Measurements from ENCODE around the gene CPSF6. TPM values are rescaled to one million over a fixed set of nuclear protein-coding genes. Genes with fewer than 3 reads are reported as not detected.
A peak's percentile ranks its signal among the peaks of the same experiment; 100 is the strongest.

Gene CPSF6
- total RNA-seq, 1 experiment from 2014 or later, result 124 TPM

- TF ChIP-seq IRF2 (CRISPR knock-in tag; IDR thresholded peaks at IDR 0.05; ENCODE audit: borderline replicate concordance, low read depth), result no peak
- peak; percentile 74; the same call in 1 of the 2 replicates for TF ChIP-seq TEAD1 (CRISPR knock-in tag; IDR thresholded peaks at IDR 0.05)
- TF ChIP-seq, protein P1, sequence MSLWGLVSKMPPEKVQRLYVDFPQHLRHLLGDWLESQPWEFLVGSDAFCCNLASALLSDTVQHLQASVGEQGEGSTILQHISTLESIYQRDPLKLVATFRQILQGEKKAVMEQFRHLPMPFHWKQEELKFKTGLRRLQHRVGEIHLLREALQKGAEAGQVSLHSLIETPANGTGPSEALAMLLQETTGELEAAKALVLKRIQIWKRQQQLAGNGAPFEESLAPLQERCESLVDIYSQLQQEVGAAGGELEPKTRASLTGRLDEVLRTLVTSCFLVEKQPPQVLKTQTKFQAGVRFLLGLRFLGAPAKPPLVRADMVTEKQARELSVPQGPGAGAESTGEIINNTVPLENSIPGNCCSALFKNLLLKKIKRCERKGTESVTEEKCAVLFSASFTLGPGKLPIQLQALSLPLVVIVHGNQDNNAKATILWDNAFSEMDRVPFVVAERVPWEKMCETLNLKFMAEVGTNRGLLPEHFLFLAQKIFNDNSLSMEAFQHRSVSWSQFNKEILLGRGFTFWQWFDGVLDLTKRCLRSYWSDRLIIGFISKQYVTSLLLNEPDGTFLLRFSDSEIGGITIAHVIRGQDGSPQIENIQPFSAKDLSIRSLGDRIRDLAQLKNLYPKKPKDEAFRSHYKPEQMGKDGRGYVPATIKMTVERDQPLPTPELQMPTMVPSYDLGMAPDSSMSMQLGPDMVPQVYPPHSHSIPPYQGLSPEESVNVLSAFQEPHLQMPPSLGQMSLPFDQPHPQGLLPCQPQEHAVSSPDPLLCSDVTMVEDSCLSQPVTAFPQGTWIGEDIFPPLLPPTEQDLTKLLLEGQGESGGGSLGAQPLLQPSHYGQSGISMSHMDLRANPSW (CRISPR knock-in tag; conservative IDR thresholded peaks at IDR 0.05; ENCODE audit: low read depth), result no peak
- TF ChIP-seq KAT7 (CRISPR knock-in tag; IDR thresholded peaks at IDR 0.05; ENCODE audit: borderline replicate concordance), result peak; percentile 75
- no peak for TF ChIP-seq MXD4 (CRISPR knock-in tag; IDR thresholded peaks at IDR 0.05; ENCODE audit: borderline replicate concordance)
- TF ChIP-seq PRDM15 (CRISPR knock-in tag; IDR thresholded peaks at IDR 0.05), result no peak
- TF ChIP-seq MAX (CRISPR knock-in tag; IDR thresholded peaks at IDR 0.05), result peak; percentile 43; the same call in 1 of the 2 replicates
- TF ChIP-seq ZNF671 (CRISPR knock-in tag; IDR thresholded peaks at IDR 0.05), result no peak
- no peak for TF ChIP-seq ZBTB43 (CRISPR knock-in tag; IDR thresholded peaks at IDR 0.05)
- no peak for TF ChIP-seq ETV6 (CRISPR knock-in tag; IDR thresholded peaks at IDR 0.05)
- no peak for TF ChIP-seq ZNF317 (CRISPR knock-in tag; IDR thresholded peaks at IDR 0.05; ENCODE audit: borderline replicate concordance, low read depth)
- TF ChIP-seq CREB1 (CRISPR knock-in tag; IDR thresholded peaks at IDR 0.05), result no peak
- TF ChIP-seq SP1 (CRISPR knock-in tag; conservative IDR thresholded peaks at IDR 0.05), result peak; percentile 82
- no peak for TF ChIP-seq JAZF1 (CRISPR knock-in tag; IDR thresholded peaks at IDR 0.05)
- no peak for TF ChIP-seq CDX4 (CRISPR knock-in tag; IDR thresholded peaks at IDR 0.05; ENCODE audit: borderline replicate concordance)
- TF ChIP-seq ZNF396 (CRISPR knock-in tag; IDR thresholded peaks at IDR 0.05; ENCODE audit: borderline replicate concordance), result no peak
- TF ChIP-seq, protein P2, sequence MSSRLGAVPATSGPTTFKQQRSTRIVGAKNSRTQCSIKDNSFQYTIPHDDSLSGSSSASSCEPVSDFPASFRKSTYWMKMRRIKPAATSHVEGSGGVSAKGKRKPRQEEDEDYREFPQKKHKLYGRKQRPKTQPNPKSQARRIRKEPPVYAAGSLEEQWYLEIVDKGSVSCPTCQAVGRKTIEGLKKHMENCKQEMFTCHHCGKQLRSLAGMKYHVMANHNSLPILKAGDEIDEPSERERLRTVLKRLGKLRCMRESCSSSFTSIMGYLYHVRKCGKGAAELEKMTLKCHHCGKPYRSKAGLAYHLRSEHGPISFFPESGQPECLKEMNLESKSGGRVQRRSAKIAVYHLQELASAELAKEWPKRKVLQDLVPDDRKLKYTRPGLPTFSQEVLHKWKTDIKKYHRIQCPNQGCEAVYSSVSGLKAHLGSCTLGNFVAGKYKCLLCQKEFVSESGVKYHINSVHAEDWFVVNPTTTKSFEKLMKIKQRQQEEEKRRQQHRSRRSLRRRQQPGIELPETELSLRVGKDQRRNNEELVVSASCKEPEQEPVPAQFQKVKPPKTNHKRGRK (CRISPR knock-in tag; IDR thresholded peaks at IDR 0.05; ENCODE audit: borderline replicate concordance), result no peak
- TF ChIP-seq GABPB1 (CRISPR knock-in tag; IDR thresholded peaks at IDR 0.05), result peak; percentile 85
- peak; percentile 32; the same call in 1 of the 2 replicates for TF ChIP-seq USF2 (CRISPR knock-in tag; IDR thresholded peaks at IDR 0.05)
- no peak for TF ChIP-seq GRHL2 (CRISPR knock-in tag; IDR thresholded peaks at IDR 0.05; ENCODE audit: insufficient replicate concordance, severe bottlenecking)
- TF ChIP-seq, protein P3, sequence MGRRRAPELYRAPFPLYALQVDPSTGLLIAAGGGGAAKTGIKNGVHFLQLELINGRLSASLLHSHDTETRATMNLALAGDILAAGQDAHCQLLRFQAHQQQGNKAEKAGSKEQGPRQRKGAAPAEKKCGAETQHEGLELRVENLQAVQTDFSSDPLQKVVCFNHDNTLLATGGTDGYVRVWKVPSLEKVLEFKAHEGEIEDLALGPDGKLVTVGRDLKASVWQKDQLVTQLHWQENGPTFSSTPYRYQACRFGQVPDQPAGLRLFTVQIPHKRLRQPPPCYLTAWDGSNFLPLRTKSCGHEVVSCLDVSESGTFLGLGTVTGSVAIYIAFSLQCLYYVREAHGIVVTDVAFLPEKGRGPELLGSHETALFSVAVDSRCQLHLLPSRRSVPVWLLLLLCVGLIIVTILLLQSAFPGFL (CRISPR knock-in tag; IDR thresholded peaks at IDR 0.05; ENCODE audit: borderline replicate concordance), result no peak
- TF ChIP-seq ZNF138 (CRISPR knock-in tag; conservative IDR thresholded peaks at IDR 0.05), result peak; percentile 78; the same call in 1 of the 2 replicates
- no peak for TF ChIP-seq CBFB (CRISPR knock-in tag; IDR thresholded peaks at IDR 0.05; ENCODE audit: low read depth)
- peak; percentile 77 for TF ChIP-seq SMAD3 (CRISPR knock-in tag; IDR thresholded peaks at IDR 0.05; ENCODE audit: borderline replicate concordance)
- no peak for TF ChIP-seq SOX15 (CRISPR knock-in tag; IDR thresholded peaks at IDR 0.05)
- TF ChIP-seq CREM (CRISPR knock-in tag; IDR thresholded peaks at IDR 0.05), result peak; percentile 92
- no peak for TF ChIP-seq NR3C1 (CRISPR knock-in tag; conservative IDR thresholded peaks at IDR 0.05; ENCODE audit: low read depth)
These were observed at the start of gene CPSF6 (continued) for GRCh38 chr12:69239352-69239921.
